H9 (cell line): ENCODE data around the gene HIP1R. TPM values are rescaled to one million over a fixed set of nuclear protein-coding genes. Genes with fewer than 3 reads are reported as not detected.

ENCODE experiments used
- DNase-seq: peaks from one replicate; pipeline ENCODE4 v3.0.0-alpha.2; 2017
- H2AFZ ChIP-seq: one replicate; pipeline ENCODE4 v1.6.1; 2013; ENCODE audit warnings: mild to moderate bottlenecking, low read length, control low read depth, moderate library complexity
- H2AK5ac ChIP-seq: 2 replicates; pipeline ENCODE4 v1.6.1; 2013; ENCODE audit warnings: low read length, control low read depth, mixed read lengths; ENCODE audit not compliant: insufficient read length
- H2BK120ac ChIP-seq: one replicate; pipeline ENCODE4 v1.6.1; 2013; ENCODE audit warnings: low read depth, mild to moderate bottlenecking, low read length, control low read depth, inconsistent platforms; ENCODE audit not compliant: poor library complexity, severe bottlenecking
- H2BK12ac ChIP-seq: 2 replicates; pipeline ENCODE4 v1.6.1; 2013; ENCODE audit warnings: low read length, control low read depth, mixed read lengths, low read depth; ENCODE audit not compliant: insufficient read length
- H2BK15ac ChIP-seq: 2 replicates; pipeline ENCODE4 v1.6.1; 2013; ENCODE audit warnings: low read depth, low read length, control low read depth
- H2BK20ac ChIP-seq: one replicate; pipeline ENCODE4 v1.6.1; 2013; ENCODE audit warnings: low read depth, mild to moderate bottlenecking, low read length, control low read depth, inconsistent platforms; ENCODE audit not compliant: poor library complexity, severe bottlenecking
- H2BK5ac ChIP-seq: 2 replicates; pipeline ENCODE4 v1.6.1; 2013; ENCODE audit warnings: low read length, control low read depth, mixed read lengths; ENCODE audit not compliant: insufficient read length
- H3K14ac ChIP-seq: 2 replicates; pipeline ENCODE4 v1.6.1; 2013; ENCODE audit warnings: low read length, control low read depth; ENCODE audit not compliant: insufficient read depth
- H3K18ac ChIP-seq: 2 replicates; pipeline ENCODE4 v1.6.1; 2013; ENCODE audit warnings: low read depth, mild to moderate bottlenecking, mixed read lengths, low read length, control low read depth; ENCODE audit not compliant: insufficient read length
- H3K23ac ChIP-seq: 2 replicates; pipeline ENCODE4 v1.6.1; 2013; ENCODE audit warnings: low read length, control low read depth, mixed read lengths, low read depth; ENCODE audit not compliant: insufficient read length
- H3K23me2 ChIP-seq: 2 replicates; pipeline ENCODE4 v1.6.1; 2013; ENCODE audit warnings: low read depth, mild to moderate bottlenecking, mixed read lengths, low read length, control low read depth; ENCODE audit not compliant: insufficient read length, poor library complexity, severe bottlenecking
- H3K27ac ChIP-seq: 2 replicates; pipeline ENCODE4 v1.5.1; 2013; ENCODE audit warnings: low read length, control low read depth, mixed read lengths, low read depth; ENCODE audit not compliant: insufficient read length
- H3K27me3 ChIP-seq: 2 replicates; pipeline ENCODE4 v1.6.1; 2013; ENCODE audit warnings: low read length, control low read depth, inconsistent platforms; ENCODE audit not compliant: insufficient read depth
- H3K4ac ChIP-seq: 2 replicates; pipeline ENCODE4 v1.6.1; 2013; ENCODE audit warnings: low read depth, mild to moderate bottlenecking, control low read depth, inconsistent platforms, low read length, moderate library complexity
- H3K4me1 ChIP-seq: 2 replicates; pipeline ENCODE4 v1.6.1; 2013; ENCODE audit warnings: low read length, control low read depth, inconsistent platforms; ENCODE audit not compliant: insufficient read depth
- H3K4me2 ChIP-seq: 2 replicates; pipeline ENCODE4 v1.6.1; 2013; ENCODE audit warnings: low read length, control low read depth, mixed read lengths; ENCODE audit not compliant: insufficient read length, insufficient read depth
- H3K56ac ChIP-seq: 2 replicates; pipeline ENCODE4 v1.6.1; 2013; ENCODE audit warnings: low read depth, mild to moderate bottlenecking, mixed read lengths, low read length, control low read depth; ENCODE audit not compliant: insufficient read length
- H3K79me1 ChIP-seq: 2 replicates; pipeline ENCODE4 v1.6.1; 2013; ENCODE audit warnings: low read depth, mild to moderate bottlenecking, moderate library complexity, low read length, control low read depth, inconsistent platforms; ENCODE audit not compliant: insufficient read depth, poor library complexity, severe bottlenecking
- H3K79me2 ChIP-seq: 2 replicates; pipeline ENCODE4 v1.6.1; 2013; ENCODE audit warnings: low read length, control low read depth, inconsistent platforms; ENCODE audit not compliant: insufficient read depth
- H3K9ac ChIP-seq: 2 replicates; pipeline ENCODE4 v1.6.1; 2013; ENCODE audit warnings: low read length, control low read depth, mixed read lengths; ENCODE audit not compliant: insufficient read length; ENCODE audit errors: extremely low read depth
- H3K9me3 ChIP-seq: one replicate; pipeline ENCODE4 v1.6.1; 2013; ENCODE audit warnings: low read depth, low read length, inconsistent platforms; ENCODE audit not compliant: control insufficient read depth
- H3T11ph ChIP-seq: one replicate; pipeline ENCODE4 v1.6.1; 2013; ENCODE audit warnings: mild to moderate bottlenecking, low read length, control low read depth, inconsistent platforms
- H4K20me1 ChIP-seq: one replicate; pipeline ENCODE4 v1.6.1; 2013; ENCODE audit not compliant: control insufficient read depth, insufficient read length, insufficient read depth
- H4K5ac ChIP-seq: 2 replicates; pipeline ENCODE4 v1.6.1; 2013; ENCODE audit warnings: low read depth, mild to moderate bottlenecking, mixed read lengths, low read length, control low read depth; ENCODE audit not compliant: insufficient read length
- H4K8ac ChIP-seq: replicated peaks from 2 replicates; pipeline ENCODE4 v1.6.1; 2013; ENCODE audit warnings: low read length, control low read depth, mixed read lengths, low read depth; ENCODE audit not compliant: insufficient read length
- H4K91ac ChIP-seq: 2 replicates; pipeline ENCODE4 v1.6.1; 2013; ENCODE audit warnings: low read depth, mild to moderate bottlenecking, moderate library complexity, mixed read lengths, low read length, control low read depth; ENCODE audit not compliant: insufficient read length
- H3K27ac Mint-ChIP-seq, 3 experiments: 2 replicates in 2 of 3; 3 replicates in 1 of 3; pipeline ENCODE4 v1.8.0; 2020 to 2021; ENCODE audit warnings: mixed read lengths in 3 of 3, mild to moderate bottlenecking in 1 of 3, moderate library complexity in 1 of 3
- H3K27me3 Mint-ChIP-seq: 2 replicates; pipeline ENCODE4 v1.8.0; 2021; ENCODE audit warnings: low read depth, mild to moderate bottlenecking, moderate library complexity, mixed read lengths
- H3K36me3 Mint-ChIP-seq, 3 experiments: 2 replicates in 2 of 3; 3 replicates in 1 of 3; pipeline ENCODE4 v1.8.0; 2020 to 2021; ENCODE audit warnings: low read depth in 3 of 3, mixed read lengths in 3 of 3; ENCODE audit not compliant: insufficient read depth in 1 of 3
- H3K4me1 Mint-ChIP-seq, 2 experiments: 2 replicates each; pipeline ENCODE4 v1.8.0; 2020; ENCODE audit warnings: mixed read lengths in 2 of 2
- H3K4me3 Mint-ChIP-seq, 2 experiments: 2 replicates in 1 of 2; 3 replicates in 1 of 2; pipeline ENCODE4 v1.8.0; 2020 to 2021; ENCODE audit warnings: mild to moderate bottlenecking in 2 of 2, mixed read lengths in 2 of 2, moderate library complexity in 1 of 2
- H3K9me3 Mint-ChIP-seq, 2 experiments: 2 replicates in 1 of 2; 3 replicates in 1 of 2; pipeline ENCODE4 v1.8.0; 2020; ENCODE audit warnings: mild to moderate bottlenecking in 2 of 2, mixed read lengths in 2 of 2, moderate library complexity in 1 of 2
- WGBS: extraction: QIAGEN DNeasy Blood & Tissue Kit; methylation state at CpG from one replicate; pipeline ENCODE4 v1.1.7; 2013; ENCODE audit warnings: missing lambda C conversion rate, low lambda C conversion rate, mixed read lengths; ENCODE audit not compliant: insufficient read length; ENCODE audit errors: extremely low coverage; 5-methylcytosine and 5-hydroxymethylcytosine counted together
- total RNA-seq: library from RNA; stranded (reverse); gene quantifications from 2 replicates; pipeline ENCODE4 v1.2.1, GENCODE V29; 2021
- TF ChIP-seq, protein P1 (sequence below): fragments of 200-600 bp; sonication (generic); conservative IDR thresholded peaks from 3 replicates; pipeline ENCODE4 v1.8.0; 2021; ENCODE audit warnings: antibody characterized with exemption, mild to moderate bottlenecking

The HIP1R gene
- total RNA-seq, 1 experiment from 2014 or later, result 17.4 TPM

DNA sequence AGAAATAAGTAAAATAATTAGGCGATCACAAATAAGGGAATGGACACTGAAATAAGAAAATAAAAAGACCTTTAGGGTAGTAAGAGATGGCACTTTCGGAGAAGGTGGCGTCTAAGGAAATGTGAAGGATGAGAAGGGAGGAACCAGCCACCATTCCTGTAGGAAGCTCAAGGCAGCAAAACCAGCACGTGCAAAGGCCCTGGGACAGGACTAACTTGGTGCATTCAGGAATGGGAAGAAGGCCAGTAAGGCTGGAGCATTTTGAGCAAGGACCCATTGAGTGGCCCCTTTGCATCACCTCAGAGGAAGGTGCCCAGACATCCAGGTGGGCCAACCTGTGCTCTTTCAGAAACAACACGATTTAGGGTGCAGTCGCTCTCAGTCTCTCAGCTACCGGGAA lies 61.4 kb downstream of the HIP1R start:
- peaks cover 0 to 5% (median 0%) of the 10 kb centered on the region in 3 experiments; a peak in 2 of 7 replicates for H3K36me3 Mint-ChIP-seq
- no CpG with 5 or more reads among the region's 7 CpGs for WGBS
- no peak overlapping the region for H3K14ac ChIP-seq
- H2AFZ ChIP-seq, result no peak overlapping the region
- TF ChIP-seq, protein P1, sequence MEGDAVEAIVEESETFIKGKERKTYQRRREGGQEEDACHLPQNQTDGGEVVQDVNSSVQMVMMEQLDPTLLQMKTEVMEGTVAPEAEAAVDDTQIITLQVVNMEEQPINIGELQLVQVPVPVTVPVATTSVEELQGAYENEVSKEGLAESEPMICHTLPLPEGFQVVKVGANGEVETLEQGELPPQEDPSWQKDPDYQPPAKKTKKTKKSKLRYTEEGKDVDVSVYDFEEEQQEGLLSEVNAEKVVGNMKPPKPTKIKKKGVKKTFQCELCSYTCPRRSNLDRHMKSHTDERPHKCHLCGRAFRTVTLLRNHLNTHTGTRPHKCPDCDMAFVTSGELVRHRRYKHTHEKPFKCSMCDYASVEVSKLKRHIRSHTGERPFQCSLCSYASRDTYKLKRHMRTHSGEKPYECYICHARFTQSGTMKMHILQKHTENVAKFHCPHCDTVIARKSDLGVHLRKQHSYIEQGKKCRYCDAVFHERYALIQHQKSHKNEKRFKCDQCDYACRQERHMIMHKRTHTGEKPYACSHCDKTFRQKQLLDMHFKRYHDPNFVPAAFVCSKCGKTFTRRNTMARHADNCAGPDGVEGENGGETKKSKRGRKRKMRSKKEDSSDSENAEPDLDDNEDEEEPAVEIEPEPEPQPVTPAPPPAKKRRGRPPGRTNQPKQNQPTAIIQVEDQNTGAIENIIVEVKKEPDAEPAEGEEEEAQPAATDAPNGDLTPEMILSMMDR, result no peak
- DNase-seq, result no peak
- no peak overlapping the region for H3T11ph ChIP-seq
- H2AK5ac ChIP-seq, result no peak overlapping the region
- H3K79me1 ChIP-seq, result no peaks in the 10 kb centered on the region
- H3K27ac Mint-ChIP-seq, result no peak overlapping the region
- no peak overlapping the region for H3K4me2 ChIP-seq
- no peak overlapping the region for H3K27ac ChIP-seq
- H3K23me2 ChIP-seq, result peaks cover 7% of the 10 kb centered on the region
- H3K27me3 ChIP-seq, result peaks cover 7% of the 10 kb centered on the region; the same call in 1 of the 2 replicates
- peaks cover 34 to 36% of the 10 kb centered on the region in 2 experiments for H3K4me1 Mint-ChIP-seq
- H2BK5ac ChIP-seq, result no peak overlapping the region
- no peaks in the 10 kb centered on the region for H3K9me3 ChIP-seq
- H4K8ac ChIP-seq, result no peak overlapping the region
- H3K4ac ChIP-seq, result no peak overlapping the region; the same call in 1 of the 2 replicates
- no peaks in the 10 kb centered on the region for H3K79me2 ChIP-seq
- H3K56ac ChIP-seq, result no peak overlapping the region
- no peak overlapping the region for H2BK120ac ChIP-seq
- no peak overlapping the region for H3K9ac ChIP-seq
- peaks cover 0 to 6% of the 10 kb centered on the region in 2 experiments; a peak in 3 of 5 replicates for H3K9me3 Mint-ChIP-seq
- no peak overlapping the region for H3K18ac ChIP-seq
- H2BK15ac ChIP-seq, result no peak overlapping the region
- H3K27me3 Mint-ChIP-seq, result peaks cover 83% of the 10 kb centered on the region
- no peaks in the 10 kb centered on the region for H4K20me1 ChIP-seq
- H4K91ac ChIP-seq, result no peak overlapping the region
- H3K4me3 Mint-ChIP-seq, result peak overlapping the region; percentile 73 to 91
- no peak overlapping the region for H2BK20ac ChIP-seq
- H2BK12ac ChIP-seq, result no peak overlapping the region
- no peak overlapping the region for H4K5ac ChIP-seq
- 0 out of 2 replicates have a peak, but pooled peaks cover 3% of the 10 kb centered on the region for H3K4me1 ChIP-seq
- no peak overlapping the region for H3K23ac ChIP-seq
